Retina (tissue), 1 donor: Measurements from ENCODE around the gene MEIOSIN.

Experiments
- DNase-seq: peaks from one replicate; pipeline ENCODE4 v3.0.0-alpha.2; 2016

MEIOSIN gene

DNA sequence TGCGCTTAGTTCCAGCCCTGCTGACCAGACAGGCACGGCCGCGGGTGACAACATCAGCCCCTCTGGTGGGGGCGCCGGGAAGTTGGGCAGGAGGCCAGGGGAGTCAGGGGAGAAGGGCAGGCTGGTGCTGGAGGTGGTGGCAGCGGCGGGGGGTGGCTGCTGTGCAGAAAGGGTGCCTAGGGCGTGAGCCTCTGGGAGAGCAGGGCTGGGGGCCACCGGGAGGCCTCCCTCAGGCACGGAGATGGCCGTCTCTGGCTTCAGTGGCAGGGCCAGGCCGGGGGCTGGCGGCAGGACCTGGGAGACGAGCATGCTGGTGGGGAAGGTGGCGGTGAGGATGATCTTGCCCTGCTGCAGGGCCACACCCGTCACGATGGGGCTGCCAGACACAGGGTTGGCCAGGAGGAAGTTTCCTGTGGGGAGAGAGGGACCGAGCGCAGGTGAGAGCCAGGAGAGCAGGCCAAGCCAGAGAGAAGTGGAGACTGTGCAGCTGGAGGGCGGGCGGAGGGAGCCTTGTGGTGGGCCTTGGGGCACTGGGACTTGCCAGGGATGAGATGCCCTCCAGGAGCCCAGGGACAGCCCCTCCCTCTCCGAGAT lies 32.6 kb downstream of the MEIOSIN start:
- no peak for DNase-seq

DNA sequence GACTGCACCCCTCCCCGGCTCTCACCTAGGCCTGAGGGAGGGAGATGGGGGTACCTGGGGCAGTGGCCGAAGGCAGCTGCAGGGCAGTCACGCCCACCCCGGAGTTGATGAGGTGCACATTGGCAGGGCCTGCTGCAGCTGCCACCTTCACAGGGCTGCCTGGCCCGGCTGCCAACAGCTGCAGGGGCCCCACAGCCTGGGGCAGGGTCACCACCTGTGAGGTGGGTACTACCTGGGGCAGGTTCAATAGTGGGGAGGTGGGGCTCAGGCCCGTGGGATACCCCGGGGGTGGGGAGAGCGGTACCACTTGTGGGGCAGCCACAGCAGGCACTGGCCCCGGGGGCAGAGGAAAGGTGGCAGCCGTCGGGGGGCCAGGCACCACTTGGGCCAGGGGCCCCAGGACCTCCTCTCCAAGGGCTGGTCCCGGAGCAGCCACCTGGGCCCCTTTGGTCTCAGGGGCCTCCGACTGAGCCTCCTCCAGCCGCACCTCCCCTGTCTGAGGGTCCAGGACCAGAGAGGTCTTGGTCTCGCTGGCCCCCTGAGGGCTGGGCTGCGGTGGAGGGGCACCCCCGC lies 33.1 kb downstream of the MEIOSIN start:
- no peak for DNase-seq

DNA sequence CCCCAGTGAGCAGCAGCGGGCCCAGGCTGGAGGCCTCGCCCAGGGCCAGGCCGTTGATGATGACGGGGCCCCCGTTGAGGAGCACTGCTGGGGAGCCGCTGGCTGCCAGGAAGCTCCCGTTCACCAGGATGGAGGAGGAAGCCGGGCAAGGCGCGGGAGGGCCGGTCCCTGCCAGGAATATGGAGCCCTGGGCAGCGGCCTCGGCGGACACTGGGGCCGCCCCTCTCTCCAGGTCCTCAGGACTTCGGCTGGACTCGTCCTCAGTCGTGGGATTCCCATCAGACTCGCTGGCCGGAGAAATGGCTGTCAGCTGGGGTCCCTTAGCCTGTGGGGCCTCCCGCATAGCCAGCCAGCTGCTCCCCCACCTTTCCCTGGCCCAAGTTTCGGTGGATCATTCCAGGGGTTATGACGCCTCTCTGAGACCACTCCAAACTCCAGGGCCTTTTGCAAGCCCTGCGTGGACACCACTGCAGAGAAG lies 33.7 kb downstream of the MEIOSIN start:
- no peak for DNase-seq

DNA sequence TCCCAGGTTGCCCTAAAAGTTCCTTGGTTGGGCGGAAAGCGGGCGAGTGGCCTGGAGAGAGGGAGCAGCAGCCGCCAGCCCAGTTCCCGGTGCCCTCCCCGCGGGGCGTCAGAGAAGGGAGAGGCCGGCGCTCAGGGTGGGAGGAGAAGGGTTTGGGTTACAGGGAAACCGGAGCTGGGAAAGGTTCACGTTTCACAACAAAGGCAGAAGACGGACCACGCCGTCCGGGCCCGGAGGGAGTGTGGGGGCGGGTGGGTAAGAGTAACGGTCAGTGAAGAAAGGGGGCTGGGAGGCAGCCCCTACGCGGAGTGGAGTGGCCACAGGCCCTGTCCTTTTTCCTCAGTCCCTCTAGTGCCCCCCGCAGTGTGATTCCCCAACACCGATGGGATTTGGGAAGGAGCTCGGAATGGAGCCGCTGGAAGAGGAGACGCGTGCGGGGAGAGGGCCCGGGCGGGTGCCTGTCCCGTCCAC lies 34.2 kb downstream of the MEIOSIN start:
- DNase-seq: no peak

DNA sequence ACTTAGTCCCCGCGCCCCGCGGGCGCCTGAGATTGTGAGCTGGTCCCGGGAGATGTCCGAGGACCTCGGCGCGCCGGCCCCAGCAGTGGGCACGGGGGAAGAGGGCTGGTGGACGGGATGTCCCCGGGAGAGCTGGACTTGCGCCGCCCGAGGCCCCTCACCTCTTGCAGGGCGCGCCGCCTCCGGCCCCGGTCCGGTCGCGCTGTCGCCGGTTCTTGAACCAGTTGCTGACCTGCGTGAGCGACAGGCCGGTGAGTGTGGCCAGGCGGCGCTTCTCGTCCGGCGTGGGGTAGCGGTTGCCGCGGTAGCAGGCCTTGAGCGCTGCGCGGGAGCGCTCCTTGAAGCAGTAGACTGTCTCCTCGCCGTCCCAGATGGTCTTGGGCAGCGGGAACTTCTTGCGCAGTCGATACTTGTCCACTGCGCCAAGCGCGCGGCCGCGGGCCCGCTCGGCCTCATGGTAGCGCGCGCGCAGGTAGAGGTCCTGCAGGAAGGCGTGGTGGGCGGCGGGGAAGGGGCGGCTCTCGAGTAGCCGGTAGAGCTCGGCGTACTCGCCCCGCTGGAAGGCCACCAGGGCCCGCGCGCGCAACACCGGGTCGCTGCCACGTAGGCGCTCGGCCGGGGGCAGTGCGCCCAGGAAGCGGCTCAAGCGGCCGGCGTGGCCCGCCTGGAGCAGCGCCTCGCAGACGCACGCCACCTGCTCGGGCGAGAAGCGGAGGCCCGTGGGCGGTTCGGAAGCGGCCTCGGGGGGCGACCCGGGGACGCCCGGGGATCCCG lies 34.8 kb downstream of the MEIOSIN start:
- peak; percentile 84 for DNase-seq

DNA sequence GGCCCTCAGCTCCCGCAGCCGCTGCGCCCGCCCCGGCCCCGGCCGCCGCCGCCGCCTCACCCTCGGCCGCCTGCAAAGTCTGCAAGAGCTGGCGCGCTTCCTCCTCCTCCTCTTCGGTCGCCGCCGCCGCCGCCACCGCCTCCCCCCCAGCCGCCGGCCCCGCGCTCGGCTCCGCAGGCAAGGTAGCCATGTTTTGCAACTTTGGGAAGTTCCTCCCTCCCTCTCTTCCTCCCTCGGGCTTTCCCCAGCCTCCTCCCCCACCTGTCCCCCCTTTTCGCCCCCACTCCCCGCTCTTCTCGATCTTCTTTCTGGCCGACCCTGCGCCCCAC lies 35.4 kb downstream of the MEIOSIN start:
- no peak for DNase-seq

DNA sequence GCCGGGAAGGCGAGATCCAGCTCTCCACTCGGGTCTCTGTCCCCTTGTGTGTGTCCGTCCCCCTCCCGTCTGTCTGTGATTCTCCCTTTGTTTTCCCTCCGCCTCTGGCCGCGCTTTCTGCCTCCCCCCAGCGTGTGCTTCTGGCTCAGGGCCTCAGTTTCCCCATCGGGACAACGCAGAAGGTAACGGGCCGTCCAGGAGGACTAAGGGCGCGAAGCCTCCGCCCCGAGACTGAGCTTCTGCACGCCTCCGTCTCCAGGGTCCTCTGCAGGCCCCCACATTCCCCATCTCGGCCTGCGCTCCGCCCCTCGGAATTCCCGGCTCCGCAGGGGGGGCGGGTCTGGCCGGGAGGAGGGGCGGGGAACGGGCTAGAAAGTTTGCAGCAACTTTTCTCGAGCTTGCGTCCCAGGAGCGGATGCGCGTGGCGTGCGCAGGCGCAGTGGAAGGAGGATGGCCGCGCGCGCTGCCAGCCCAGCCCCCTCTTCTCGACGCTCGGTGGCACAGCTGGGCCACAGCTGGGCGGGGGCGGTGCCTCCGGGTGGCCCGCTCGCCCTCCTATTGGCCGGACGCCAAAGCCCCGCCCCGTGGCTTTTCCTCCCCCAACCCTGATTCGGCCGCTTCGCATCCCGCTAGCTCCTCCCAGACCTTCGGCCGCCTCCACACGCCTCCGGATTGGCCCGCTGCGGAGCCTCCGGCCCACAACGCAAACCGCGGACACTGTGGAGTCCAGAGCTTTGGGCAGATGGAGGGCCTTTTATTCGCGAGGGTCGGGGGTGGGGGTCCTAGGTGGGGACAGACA lies 35.9 kb downstream of the MEIOSIN start, which contains the start of gene SIX5:
SIX5 (minus strand) TSS at position 269 of the 799 bp plus-strand sequence. CDS start 408 bp downstream, outside the sequence.
- peak; percentile 98 for DNase-seq

DNA sequence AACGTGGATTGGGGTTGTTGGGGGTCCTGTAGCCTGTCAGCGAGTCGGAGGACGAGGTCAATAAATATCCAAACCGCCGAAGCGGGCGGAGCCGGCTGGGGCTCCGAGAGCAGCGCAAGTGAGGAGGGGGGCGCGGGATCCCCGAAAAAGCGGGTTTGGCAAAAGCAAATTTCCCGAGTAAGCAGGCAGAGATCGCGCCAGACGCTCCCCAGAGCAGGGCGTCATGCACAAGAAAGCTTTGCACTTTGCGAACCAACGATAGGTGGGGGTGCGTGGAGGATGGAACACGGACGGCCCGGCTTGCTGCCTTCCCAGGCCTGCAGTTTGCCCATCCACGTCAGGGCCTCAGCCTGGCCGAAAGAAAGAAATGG lies 36.6 kb downstream of the MEIOSIN start:
- no peak for DNase-seq

DNA sequence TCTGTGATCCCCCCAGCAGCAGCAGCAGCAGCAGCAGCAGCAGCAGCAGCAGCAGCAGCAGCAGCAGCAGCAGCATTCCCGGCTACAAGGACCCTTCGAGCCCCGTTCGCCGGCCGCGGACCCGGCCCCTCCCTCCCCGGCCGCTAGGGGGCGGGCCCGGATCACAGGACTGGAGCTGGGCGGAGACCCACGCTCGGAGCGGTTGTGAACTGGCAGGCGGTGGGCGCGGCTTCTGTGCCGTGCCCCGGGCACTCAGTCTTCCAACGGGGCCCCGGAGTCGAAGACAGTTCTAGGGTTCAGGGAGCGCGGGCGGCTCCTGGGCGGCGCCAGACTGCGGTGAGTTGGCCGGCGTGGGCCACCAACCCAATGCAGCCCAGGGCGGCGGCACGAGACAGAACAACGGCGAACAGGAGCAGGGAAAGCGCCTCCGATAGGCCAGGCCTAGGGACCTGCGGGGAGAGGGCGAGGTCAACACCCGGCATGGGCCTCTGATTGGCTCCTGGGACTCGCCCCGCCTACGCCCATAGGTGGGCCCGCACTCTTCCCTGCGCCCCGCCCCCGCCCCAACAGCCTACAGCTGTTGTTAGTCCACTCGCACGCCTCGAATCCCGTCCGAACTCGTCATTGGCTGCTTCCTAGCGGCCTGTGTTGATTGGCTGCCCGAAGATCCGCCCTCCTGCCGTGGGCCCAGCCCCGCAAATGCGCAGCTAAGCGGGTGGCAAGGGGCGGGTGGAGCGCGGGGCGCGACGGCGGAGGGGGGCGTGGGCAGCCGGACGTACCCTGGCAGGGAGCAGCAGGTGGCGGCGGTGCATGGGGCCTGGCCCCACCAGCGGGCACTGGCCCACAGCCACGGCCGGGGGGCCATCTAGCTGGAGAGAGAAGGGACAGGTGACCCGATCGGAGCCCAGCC lies 37.2 kb downstream of the MEIOSIN start:
- DNase-seq: peak; percentile 99

DNA sequence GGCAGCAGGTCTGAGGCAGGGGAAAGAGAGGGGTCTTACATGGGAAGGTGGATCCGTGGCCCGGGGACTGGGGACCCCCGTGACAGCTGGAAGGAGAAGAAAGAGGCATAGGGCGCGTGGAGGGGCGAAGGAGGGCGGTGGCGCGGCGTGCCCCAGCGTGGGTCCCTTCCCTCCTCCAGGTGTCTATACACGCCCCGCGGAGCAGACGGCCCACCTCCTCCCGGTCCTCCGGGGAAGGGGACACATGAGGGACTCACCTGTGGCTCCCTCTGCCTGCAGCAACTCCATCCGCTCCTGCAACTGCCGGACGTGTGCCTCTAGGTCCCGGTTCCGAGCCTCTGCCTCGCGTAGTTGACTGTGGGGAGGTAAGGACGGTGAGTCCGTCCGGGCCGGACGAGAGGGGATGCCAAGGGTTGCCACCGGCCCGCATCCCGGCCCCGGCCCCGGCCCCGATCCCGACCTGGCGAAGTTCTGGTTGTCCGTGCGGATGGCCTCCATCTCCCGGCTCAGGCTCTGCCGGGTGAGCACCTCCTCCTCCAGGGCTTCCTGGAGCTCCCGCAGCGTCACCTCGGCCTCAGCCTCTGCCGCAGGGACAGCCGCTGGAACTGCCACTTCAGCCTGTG lies 38.2 kb downstream of the MEIOSIN start:
- peak; percentile 27 for DNase-seq

DNA sequence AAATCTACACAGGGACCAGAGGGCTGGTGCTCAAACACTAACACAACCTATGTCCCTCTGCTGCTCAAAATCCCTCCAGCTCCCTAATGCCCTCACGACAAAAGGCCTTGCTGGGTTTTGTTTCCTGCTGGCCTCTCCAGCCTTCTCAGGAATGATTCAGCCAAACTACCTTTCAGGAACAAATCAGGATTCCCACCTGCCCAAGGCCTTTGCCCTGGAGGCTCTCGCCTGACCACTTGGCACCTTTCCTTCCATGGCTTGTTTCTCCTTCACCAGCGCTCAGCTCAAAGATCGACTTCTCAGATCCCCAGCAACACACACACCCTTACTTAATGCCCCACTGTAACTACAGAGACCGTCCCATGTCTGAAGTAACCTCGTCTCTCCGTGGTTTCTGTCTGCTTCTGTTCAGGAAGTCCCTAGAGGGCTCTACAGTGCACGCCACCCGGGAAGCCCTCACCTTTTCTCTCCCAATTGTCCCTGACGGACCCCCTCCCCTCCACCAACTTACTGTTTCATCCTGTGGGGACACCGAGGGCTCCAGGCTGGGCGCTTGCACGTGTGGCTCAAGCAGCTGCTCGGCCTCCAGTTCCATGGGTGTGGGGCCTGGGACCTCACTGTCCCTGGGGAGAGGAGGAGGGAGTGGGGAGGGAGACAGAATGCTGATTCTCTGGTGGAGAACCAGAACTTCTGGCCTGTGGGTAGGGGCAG lies 39.0 kb downstream of the MEIOSIN start:
- DNase-seq: no peak

DNA sequence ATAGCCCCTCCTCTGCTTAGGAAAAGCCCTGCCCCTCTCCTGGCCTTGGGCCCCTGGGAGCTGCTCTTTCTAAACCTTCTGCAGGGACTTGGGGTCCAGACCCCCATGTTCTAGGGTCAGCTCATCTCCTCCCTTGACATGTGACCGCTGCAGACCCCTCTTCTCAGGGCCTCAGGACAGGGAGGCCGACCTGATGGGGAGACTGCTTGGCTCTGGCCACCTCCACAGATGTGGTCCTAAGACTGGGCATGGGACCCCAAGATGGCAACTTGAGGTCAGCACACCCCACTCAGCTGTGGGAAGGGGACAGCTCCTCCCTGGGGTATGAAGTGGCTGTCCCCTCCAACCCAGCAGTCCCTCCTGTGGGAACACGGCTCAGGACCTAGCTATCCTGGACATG lies 39.7 kb downstream of the MEIOSIN start:
- DNase-seq: no peak

DNA sequence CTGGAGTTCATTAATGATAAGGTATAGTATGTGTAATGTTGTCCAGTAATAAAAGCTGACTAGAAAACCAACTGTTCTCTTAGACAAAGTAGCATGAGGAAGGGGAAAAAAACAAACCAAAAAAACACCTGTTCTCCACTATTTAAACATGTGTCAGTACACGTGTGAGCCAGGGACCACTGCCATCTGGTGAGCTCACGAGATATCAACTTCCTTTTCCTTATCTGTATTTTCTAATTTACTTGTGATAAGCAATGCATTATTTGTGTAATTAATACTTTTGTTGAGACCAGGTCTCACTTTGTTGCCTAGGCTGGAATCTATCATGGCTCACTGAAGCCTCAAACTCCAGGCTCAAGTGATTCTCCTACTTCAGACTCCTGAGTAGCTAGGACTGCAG lies 40.1 kb downstream of the MEIOSIN start:
- no peak for DNase-seq

DNA sequence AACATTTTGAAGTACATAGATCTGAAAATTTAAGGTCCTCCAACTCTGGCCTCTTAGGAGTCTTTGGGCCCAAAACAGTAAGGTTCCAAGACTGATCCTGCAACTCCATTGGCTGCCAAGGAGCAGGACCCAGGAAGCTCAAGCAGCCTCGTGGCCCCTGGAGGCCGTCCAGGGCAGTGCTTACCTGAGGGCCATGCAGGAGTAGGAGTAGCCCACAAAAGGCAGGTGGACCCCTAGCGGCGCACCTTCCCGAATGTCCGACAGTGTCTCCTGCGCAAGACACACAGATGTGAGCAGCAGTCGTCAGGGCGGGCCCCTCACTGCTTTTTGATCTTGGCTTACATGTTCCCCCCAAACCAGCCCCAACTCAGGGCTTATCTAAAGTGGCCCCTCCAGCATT lies 41.5 kb downstream of the MEIOSIN start:
- no peak for DNase-seq

DNA sequence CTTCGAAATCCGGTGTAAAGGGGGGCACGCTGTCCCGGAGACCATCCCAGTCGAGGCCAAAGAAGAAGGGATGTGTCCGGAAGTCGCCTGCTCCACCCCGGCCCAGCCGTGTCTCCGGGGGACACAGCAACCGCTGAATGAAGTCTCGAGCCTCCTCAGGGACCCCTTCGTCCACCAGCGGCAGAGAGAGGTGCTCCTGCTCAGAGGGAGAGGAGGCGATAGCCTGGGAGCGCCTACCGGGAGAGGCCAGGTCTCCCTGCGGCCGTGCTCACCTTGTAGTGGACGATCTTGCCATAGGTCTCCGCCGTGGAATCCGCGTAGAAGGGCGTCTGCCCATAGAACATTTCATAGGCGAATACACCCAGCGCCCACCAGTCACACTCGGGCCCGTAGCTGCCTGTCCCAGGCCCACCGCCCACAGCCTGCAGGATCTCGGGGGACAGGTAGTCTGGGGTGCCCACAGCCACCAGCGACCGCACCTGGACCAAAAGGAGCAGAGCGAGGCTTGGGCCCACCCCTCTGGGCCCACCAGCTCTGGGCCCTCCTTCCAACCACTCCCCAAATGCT lies 44.2 kb downstream of the MEIOSIN start:
- no peak for DNase-seq

DNA sequence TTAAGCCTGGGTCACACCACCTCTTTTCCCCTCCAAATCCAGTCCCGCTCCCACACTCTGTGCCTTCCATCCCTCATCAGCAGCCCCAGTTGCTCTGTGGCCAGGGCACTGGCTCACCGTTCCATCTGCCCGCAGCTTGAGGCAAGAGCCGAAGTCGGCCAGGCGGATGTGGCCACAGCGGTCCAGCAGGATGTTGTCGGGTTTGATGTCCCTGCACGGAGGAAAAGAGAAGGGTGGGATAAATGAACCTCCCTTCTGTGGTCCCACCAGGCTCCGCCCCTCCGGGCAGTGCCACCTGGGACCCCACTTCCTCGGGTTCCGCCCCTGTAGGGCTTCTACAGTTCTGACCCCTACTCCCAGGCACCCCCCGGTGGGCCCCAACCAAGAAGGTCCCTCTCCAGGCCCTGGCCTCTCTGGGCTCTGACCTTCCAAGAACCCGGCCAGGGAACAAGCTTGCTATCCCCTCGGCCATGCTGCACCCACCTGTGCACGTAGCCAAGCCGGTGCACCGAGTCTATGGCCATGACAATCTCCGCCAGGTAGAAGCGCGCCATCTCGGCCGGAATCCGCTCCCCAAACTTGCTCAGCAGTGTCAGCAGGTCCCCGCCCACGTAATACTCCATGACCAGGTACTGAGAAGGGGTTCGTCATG lies 44.9 kb downstream of the MEIOSIN start:
- DNase-seq: no peak

DNA sequence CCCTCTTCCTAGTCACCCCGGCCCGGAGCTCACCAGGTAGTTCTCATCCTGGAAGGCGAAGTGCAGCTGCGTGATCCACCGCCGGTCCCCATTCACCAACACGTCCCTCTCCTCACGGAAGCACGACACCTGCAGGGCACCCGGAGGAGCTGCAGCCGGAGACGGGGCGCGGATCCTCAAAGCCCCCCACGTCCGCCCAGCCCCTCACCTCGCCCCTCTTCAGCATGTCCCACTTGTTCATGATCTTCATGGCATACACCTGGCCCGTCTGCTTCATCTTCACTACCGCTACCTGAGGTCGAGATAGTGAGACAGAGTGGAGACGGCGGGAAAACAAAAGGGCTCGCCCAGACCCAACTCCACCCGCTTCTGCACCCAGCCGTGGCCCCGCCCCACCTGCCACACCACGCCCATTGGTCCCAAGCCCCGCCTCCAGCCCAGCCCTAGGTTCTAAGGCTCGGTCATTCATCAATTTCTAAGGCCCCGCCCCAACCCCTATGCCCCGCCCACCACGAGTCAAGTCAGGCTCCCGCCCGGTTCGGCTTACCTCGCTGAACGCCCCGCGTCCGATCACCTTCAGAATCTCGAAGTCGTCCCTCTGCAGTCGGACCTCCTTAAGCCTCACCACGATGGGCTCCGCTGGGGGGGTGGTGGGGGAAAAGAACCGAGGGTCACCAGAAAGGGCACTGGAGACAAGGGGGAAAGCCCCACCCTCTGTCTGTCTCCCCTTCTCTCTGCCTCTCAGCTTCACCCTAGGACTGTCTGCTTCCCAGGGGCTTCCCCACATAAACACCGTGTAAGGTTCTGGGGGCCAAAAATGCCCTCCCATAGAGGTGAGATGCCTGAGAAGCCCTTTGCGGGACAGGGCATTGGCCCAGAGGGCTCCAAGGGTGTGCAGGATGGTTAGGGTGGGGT lies 46.2 kb downstream of the MEIOSIN start:
- peak; percentile 90 for DNase-seq

DNA sequence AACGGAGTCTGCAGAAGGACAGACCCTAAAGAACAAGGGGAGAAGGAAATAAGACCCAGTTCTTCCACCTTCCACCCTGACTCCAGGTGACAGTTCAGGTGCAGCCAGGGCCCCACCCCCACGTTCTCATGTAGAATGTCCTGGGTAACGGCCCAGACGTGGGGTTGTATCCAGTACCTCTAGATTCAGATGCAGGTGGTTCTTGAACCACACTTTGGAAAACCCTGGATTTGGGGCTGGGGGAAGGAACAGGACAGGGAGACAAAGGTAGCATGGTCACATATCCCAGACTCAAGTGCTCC lies 46.9 kb downstream of the MEIOSIN start:
- no peak for DNase-seq
